T-helper 1 cell treated with Interleukin-12 subunit alpha and Interleukin-12 subunit beta and Interleukin-4 antibody, amounts not matched to agents 30 μg/mL and 1 μg/mL, for 36 hours (primary cell): Measurements from ENCODE around the gene PCGF2.

ENCODE experiments used
- H3K27ac Mint-ChIP-seq: one replicate; pipeline ENCODE4 v1.8.0; 2021; ENCODE audit warnings: mild to moderate bottlenecking, mixed read lengths
- H3K27me3 Mint-ChIP-seq: one replicate; pipeline ENCODE4 v1.8.0; 2021; ENCODE audit warnings: low read depth, mixed read lengths
- H3K36me3 Mint-ChIP-seq: one replicate; pipeline ENCODE4 v1.8.0; 2021; ENCODE audit warnings: low read depth, mixed read lengths
- H3K4me1 Mint-ChIP-seq: one replicate; pipeline ENCODE4 v1.8.0; 2021; ENCODE audit warnings: low read depth, mixed read lengths
- H3K4me3 Mint-ChIP-seq: one replicate; pipeline ENCODE4 v1.8.0; 2021; ENCODE audit warnings: mild to moderate bottlenecking, moderate library complexity, mixed read lengths
- H3K9me3 Mint-ChIP-seq: one replicate; pipeline ENCODE4 v1.8.0; 2021; ENCODE audit warnings: mixed read lengths

Gene PCGF2

DNA sequence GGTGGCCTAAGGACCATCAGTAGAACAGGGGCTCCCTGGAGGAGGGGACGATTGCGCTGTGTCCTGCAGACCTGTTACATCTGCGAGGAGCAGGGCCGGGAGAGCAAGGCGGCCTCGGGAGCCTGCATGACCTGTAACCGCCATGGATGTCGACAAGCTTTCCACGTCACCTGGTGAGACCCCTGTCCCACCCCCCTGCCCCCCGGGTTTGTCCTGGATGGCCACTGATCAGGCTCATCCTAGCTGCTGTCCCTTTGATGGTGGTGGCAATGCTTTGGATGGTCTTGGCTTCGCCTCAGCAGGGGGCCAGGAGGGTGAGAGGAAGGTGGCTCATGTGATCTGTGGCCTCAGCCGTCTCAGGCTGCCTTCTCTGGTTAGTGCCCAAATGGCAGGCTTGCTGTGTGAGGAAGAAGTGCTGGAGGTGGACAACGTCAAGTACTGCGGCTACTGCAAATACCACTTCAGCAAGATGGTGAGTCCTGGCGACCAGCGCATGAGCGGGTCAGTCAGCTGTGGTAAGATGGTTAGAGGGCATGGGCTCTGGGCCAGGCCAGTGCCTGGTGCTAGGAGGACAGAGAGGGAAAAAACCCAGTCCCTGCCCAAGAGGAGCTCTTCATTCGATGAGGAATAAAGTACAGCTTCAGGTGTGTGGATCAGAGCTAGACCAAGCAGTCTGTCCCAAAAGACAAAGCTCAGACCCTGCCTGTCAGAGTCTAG lies 38.9 kb downstream of the PCGF2 start:
- no peak overlapping the region for H3K4me3 Mint-ChIP-seq
- peak overlapping the region; percentile 32 for H3K27ac Mint-ChIP-seq
- H3K9me3 Mint-ChIP-seq = no peaks in the 10 kb centered on the region
- peaks cover 46% of the 10 kb centered on the region for H3K4me1 Mint-ChIP-seq
- peaks cover 42% of the 10 kb centered on the region for H3K36me3 Mint-ChIP-seq
- no peaks in the 10 kb centered on the region for H3K27me3 Mint-ChIP-seq

DNA sequence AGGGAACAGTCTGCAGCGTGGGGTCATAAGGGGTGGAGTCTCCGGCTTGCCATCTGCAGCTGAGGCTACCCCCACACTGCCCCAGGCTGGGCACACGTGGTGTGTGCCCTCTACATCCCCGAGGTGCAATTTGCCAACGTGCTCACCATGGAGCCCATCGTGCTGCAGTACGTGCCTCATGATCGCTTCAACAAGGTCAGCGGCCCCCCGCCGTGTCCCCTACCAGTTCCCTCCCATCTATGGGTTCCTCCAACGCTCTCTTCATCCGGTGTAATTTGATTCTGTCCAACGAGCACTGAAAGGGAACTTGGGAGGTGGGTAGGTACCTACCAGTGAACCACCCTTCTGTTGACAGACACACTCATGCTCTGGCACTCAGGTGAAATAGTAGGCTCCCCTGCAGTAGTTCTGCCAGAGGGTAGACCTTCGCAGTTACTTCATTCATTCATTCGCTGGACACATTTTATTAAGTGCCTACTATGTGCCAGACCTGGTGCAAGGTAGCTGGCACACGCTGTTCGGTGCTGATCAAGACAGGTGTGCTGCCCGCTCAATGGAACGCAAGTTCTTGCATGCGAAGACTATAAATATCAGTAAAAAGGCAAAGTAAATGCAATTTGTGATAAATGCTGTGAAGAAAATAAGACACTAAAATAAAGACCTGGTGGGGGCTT lies 40.3 kb downstream of the PCGF2 start:
- Mint-ChIP-seq H3K4me3 (peak overlapping the region; percentile 93), H3K27me3 (no peaks in the 10 kb centered on the region), H3K27ac (peak overlapping the region; percentile 20), H3K9me3 (no peaks in the 10 kb centered on the region), H3K4me1 (peaks cover 52% of the 10 kb centered on the region), H3K36me3 (peaks cover 35% of the 10 kb centered on the region)

DNA sequence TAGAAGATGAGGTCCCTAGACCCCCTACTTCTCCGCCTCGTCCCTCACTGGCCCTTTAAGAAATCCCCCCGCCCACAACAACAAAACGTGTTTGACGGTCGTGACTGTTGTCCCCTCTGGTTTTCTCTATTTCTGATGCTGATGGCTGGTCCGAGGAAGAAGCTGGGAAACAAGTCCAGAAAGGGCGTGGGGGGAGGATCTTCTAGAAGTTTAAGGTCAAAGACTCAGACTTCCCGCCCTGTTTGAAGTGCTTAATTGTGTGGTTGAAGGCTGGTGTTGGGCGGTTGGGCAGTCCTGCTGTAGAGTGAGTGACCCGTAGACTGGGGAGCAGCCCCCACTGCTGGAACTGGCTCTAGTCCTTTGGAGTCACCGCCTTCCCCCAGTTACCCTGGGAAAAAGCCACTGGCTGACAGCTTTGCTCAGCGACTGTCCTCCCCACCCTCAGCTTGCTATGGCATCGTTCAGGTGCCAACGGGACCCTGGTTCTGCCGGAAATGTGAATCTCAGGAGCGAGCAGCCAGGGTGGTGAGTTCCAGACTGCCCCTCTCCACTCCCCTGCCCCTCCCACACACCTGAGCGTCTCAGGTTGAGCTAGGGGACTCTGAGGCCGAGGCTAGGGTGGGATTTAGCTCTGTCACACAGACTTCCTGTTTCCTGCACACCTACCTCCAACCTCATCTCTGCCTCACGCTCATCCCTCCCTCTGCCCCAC lies 41.5 kb downstream of the PCGF2 start:
- Mint-ChIP-seq H3K36me3 (peaks cover 35% of the 10 kb centered on the region), H3K4me1 (peaks cover 58% of the 10 kb centered on the region), H3K27ac (peak overlapping the region; percentile 84), H3K9me3 (no peaks in the 10 kb centered on the region), H3K27me3 (no peaks in the 10 kb centered on the region), H3K4me3 (peak overlapping the region; percentile 93)

DNA sequence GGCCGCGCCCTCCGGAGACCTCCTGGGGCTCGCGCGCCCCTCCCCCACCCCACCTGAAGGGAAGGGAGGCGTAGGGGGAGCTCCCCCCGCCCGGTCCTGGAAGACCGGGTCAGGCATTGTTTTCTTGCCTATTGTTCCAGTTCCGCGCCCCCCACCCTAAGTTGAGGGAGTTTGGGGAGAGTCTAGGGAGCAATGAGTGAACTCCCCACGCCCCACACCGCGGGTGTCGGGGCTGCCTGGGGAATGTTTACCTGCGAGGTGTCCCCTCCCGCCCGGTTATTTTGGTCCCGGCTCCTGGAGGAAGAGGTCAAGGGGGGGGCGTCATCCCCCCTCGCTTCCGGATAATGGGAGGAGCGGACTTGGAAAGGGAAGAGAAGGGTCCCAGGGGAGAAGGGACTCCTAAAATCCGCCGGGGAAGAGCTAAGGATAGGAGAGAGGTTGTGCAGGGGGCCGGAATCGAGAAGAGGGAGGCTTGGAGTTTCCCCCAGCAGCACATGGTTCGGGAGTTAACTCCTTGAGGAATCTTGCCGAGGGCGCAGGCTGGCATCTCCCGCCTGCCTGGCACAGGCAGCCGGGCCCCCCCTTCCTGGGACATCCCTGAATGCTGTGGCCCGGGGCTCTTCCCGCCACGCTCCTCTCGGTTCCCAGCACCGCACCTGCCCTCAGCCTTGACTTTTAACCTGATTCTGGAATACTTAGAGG lies 42.2 kb downstream of the PCGF2 start:
- H3K27ac Mint-ChIP-seq = peak overlapping the region; percentile 85
- peak overlapping the region; percentile 93 for H3K4me3 Mint-ChIP-seq
- no peaks in the 10 kb centered on the region for H3K27me3 Mint-ChIP-seq
- H3K4me1 Mint-ChIP-seq = peaks cover 61% of the 10 kb centered on the region
- peaks cover 31% of the 10 kb centered on the region for H3K36me3 Mint-ChIP-seq
- no peaks in the 10 kb centered on the region for H3K9me3 Mint-ChIP-seq

DNA sequence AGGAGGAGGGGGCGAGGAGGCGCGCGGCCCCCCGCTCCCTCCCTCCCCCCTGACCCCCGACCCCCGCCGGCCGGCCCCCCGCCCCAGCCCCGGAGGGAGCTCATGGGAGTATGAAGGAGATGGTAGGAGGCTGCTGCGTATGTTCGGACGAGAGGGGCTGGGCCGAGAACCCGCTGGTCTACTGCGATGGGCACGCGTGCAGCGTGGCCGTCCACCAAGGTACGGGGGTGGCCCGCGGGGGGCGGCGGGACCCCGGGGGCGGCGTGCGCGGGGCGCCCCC lies 42.7 kb downstream of the PCGF2 start:
- Mint-ChIP-seq H3K9me3 (no peaks in the 10 kb centered on the region), H3K4me3 (peak overlapping the region; percentile 64), H3K27me3 (no peaks in the 10 kb centered on the region), H3K27ac (no peak overlapping the region), H3K4me1 (peaks cover 60% of the 10 kb centered on the region), H3K36me3 (peaks cover 28% of the 10 kb centered on the region)

DNA sequence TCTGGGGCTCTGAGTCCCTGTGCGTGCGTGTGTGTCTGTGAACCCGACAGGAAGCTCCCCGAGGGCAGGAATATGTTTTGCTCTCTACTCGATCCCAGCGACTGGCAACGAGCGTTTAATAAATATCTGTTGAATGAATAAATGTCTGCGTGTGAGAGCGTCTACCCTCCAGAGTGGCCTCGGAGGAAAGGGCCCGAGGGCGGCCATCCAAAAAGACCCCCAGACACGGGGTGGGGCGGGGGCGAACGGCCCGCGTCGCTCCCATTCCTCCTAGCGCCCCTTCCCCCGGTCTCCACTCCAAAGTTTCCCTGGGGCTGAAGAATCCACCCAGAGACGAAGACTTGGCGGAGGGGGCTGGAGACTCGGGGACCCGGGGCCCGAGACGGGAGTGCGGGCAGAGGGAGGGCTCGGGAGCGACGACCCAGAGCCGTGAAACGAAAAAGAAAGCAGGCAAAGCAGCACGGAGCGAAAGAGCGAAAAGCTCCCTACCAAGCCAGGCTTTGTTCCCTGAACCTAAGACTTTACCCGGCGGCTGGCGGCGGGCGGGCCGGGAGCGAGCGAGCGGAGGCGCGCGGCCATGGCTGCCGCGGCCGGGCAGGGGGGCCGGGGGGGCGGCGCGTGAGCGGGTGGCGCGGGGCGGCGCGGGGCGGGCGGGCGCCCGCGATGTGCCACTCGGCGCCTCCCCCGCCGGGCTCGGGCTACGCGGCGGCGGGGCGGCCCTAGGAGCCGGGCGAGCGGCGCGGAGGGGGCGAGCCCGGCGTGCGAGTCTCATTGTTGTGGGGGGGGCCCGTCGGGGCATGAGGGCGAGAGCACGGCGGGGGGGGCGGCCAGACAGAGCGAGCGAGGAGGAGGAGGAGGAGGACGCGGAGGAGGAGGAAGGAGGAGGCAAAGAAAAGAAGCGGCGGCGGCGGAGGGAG lies 43.3 kb downstream of the PCGF2 start, which contains the start of gene MLLT6:
TSS of gene MLLT6 (plus strand) at position 668 of the 917 bp plus-strand sequence. CDS start 360 bp downstream, outside the sequence.
- Mint-ChIP-seq H3K4me1 (peaks cover 58% of the 10 kb centered on the region), H3K9me3 (no peaks in the 10 kb centered on the region), H3K36me3 (peaks cover 24% of the 10 kb centered on the region), H3K27ac (peak within 1 kb of the TSS; percentile 100), H3K4me3 (peak within 1 kb of the TSS; percentile 98), H3K27me3 (no peaks in the 10 kb centered on the region)

DNA sequence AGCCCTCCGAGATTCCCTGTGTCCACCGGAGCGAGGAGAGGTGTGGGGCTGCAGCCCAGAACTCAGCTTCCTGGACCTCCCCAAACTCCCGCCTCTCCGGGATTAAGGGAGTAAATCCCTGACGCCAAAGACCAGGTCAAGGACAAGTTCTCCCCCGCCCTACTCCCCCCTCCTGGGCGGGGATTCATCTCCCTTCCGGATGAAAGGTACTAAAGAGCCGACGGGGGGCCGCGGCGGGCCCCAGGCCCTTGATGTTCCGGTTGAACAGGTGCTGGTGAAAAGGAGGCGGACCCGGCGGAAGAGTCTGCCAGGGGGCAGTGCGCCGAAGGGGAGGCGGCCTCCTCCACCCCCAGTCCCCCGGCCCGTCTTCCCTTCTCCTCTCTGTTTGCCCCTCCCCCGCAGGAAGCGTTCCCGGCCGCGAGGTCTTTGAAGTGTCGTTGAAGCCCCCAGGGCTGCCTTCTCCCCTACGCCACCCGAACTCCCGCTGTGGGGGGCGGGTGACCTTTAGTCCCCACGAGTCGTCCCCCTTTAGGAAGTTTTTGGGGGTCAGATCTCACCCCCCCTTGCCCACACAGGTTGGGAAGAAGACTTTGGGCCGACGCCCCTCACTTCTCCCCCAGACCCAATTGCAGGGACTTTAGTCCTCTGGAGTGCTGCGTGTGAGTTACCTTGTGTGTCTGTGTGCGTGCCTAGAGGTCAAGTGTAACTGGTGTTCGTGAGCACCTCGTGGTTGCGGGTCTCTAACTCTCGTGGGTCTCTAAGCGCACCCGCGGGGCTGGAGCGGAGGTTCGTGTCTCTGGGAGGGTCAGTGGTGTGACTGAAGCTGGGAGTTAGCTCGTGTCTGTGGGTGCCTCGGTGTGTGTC lies 44.2 kb downstream of the PCGF2 start:
- H3K4me1 Mint-ChIP-seq = peaks cover 58% of the 10 kb centered on the region
- H3K4me3 Mint-ChIP-seq = peak overlapping the region; percentile 98
- H3K9me3 Mint-ChIP-seq = no peaks in the 10 kb centered on the region
- peaks cover 18% of the 10 kb centered on the region for H3K36me3 Mint-ChIP-seq
- H3K27ac Mint-ChIP-seq = peak overlapping the region; percentile 100
- H3K27me3 Mint-ChIP-seq = no peaks in the 10 kb centered on the region

DNA sequence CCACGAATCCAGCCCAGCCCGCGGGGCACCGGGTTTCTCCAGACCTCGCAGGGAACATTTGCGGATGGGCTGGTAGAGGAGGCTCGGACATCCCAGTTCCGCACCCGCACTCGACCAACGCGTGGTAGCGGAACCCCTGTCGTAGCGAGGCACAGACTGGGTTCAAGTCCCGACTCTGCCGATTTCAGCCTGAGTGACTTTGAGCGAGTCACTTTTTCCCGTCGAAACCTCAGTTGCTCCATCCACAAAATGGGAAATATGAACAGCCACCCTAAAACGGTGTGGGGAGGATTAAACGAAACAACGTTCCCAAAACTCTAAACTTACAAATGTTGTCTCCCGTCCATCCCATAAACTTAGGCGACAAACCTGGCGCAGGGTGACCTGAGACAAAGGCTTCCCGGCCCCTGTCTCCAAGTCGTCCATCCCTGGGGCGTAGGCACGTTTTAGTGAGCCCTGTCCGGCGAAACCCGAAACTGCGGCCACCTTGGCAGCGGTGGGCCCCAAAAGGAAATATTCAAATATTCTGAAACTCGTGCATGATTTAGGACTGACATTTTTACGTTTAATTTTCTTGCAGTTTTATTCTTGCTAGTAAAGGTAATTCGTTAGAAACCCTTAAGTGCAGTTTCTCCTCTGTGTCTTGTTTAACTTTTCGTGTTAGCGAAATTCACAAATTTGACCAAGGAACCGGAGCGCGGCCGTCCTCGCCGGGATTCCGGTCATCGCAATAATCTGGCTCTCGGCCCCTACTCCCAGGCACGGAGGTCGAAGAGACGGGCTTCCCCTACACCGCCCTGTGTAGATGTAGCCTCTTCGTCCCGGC lies 45.0 kb downstream of the PCGF2 start:
- Mint-ChIP-seq H3K27ac (peak overlapping the region; percentile 100), H3K9me3 (no peaks in the 10 kb centered on the region), H3K4me3 (peak overlapping the region; percentile 98), H3K36me3 (peaks cover 16% of the 10 kb centered on the region), H3K4me1 (peaks cover 58% of the 10 kb centered on the region), H3K27me3 (no peaks in the 10 kb centered on the region)

DNA sequence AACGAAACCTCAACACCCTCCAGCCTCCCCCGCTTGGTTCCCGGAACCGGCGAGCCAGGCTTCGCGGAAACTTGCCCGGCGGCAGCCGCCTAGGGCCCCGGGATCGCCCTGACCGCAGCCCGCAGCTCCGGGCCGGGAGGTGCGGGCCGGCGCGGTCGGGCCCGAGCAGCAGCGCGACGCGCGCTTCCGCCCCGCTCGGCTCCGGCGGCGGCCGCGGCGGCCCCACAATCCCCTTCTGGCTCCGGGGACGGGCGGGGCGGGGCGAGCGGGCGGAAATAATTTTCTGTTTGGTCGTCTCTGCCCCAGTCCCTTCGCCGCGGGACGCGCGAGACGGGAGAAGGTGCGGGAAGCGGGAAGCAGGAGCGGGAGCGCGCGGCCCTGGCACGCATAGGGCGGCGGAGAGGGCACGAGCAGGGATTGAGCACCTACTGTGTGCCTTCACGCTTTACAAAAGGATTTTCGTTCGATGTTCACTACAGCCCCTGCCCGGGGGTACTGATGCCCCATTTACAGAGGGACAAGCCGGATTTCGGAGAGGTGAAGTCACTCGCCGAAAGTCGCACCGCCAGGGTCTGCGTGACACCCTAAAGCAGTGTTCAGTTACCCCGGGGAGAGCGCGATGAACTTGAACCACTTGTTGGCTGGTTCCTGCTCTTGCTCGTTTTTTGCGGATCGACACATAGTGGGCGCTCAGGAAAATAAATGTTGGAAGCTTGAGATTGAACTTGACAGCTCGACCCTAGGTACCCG lies 45.8 kb downstream of the PCGF2 start:
- Mint-ChIP-seq H3K4me3 (peak overlapping the region; percentile 98), H3K27me3 (no peaks in the 10 kb centered on the region), H3K9me3 (no peaks in the 10 kb centered on the region), H3K4me1 (peaks cover 56% of the 10 kb centered on the region), H3K27ac (peak overlapping the region; percentile 100), H3K36me3 (peaks cover 10% of the 10 kb centered on the region)

DNA sequence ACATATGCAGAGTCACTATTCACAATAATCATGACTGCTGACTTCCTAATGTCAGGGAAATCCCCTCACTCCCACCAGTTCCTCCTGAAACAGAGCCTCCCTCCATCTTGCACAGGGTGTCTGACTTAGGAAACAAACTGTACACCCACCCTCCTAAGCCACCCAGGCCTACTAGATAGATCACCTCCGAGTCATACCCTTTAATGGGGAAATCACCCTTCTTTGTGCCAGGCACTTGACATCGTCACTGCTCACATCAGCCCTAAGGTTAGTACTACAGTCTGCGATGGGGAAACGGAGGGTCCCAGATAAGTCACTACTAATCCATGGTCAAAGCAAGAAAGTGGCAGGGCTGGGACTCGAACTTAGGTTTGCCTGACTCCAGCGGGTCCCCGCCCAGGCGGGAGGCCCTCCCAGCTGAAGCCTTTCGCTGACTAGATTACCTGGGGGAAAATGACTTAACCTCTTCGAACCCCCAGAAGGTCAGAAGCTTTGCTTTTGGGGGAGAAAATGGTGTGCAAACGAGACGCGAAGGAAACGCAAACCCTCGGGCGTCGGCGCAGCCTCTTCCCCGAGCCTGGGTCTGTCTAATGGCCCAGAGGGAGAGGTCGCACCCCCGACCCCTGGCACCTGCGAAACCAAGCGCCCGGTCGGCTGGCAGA lies 46.5 kb downstream of the PCGF2 start:
- Mint-ChIP-seq H3K9me3 (no peaks in the 10 kb centered on the region), H3K27me3 (no peaks in the 10 kb centered on the region), H3K36me3 (peaks cover 6% of the 10 kb centered on the region), H3K4me1 (peaks cover 57% of the 10 kb centered on the region), H3K4me3 (peak overlapping the region; percentile 87), H3K27ac (peak overlapping the region; percentile 100)

DNA sequence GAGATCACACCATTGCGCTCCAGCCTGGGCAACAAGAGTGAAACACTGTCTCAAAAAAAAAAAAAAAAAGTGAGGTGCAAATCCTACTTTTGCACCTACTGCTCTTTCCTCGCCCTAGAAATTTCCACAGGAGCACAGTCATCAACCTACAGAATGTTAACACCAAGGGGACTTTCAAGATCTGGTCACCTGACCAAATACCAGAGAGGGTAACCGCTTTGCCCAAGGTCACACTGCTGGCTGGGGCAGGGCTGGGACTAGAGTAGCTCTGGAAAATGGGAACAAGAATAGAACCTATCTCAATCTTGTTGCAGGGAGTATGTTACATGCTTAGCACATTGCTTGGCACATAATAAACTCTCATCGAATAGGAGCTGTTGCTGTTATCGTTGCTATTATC lies 49.4 kb downstream of the PCGF2 start:
- Mint-ChIP-seq H3K27me3 (no peaks in the 10 kb centered on the region), H3K27ac (peak overlapping the region; percentile 42), H3K36me3 (peaks cover 3% of the 10 kb centered on the region), H3K4me1 (peaks cover 50% of the 10 kb centered on the region), H3K9me3 (no peaks in the 10 kb centered on the region), H3K4me3 (no peak overlapping the region)
